Neuron (in vitro differentiated cells): ENCODE measurements around the gene CPT1A.
A peak's percentile ranks its signal among the peaks of the same experiment; 100 is the strongest.
"Not testable (repeated sequence)": the region's sequence is repeated elsewhere in the genome, so short reads cannot be mapped to it uniquely, and the experiment has no call there.

Experiments
- H2AFZ ChIP-seq: one replicate; pipeline ENCODE4 v1.6.1; 2013; ENCODE audit warnings: low read depth, mild to moderate bottlenecking, inconsistent platforms, low read length, moderate library complexity
- H3K27me3 ChIP-seq: one replicate; pipeline ENCODE4 v1.6.1; 2013; ENCODE audit warnings: low read length; ENCODE audit not compliant: insufficient read depth
- H3K36me3 ChIP-seq: one replicate; pipeline ENCODE4 v1.6.1; 2013; ENCODE audit warnings: low read length; ENCODE audit not compliant: insufficient read depth
- H3K4me1 ChIP-seq: one replicate; pipeline ENCODE4 v1.6.1; 2013; ENCODE audit warnings: low read length; ENCODE audit not compliant: insufficient read depth
- H3K4me3 ChIP-seq: 2 replicates; pipeline ENCODE4 v1.5.1; 2013; ENCODE audit warnings: mild to moderate bottlenecking, low read length, moderate library complexity
- H3K9me3 ChIP-seq: one replicate; pipeline ENCODE4 v1.6.1; 2013; ENCODE audit warnings: low read length

CPT1A gene

DNA sequence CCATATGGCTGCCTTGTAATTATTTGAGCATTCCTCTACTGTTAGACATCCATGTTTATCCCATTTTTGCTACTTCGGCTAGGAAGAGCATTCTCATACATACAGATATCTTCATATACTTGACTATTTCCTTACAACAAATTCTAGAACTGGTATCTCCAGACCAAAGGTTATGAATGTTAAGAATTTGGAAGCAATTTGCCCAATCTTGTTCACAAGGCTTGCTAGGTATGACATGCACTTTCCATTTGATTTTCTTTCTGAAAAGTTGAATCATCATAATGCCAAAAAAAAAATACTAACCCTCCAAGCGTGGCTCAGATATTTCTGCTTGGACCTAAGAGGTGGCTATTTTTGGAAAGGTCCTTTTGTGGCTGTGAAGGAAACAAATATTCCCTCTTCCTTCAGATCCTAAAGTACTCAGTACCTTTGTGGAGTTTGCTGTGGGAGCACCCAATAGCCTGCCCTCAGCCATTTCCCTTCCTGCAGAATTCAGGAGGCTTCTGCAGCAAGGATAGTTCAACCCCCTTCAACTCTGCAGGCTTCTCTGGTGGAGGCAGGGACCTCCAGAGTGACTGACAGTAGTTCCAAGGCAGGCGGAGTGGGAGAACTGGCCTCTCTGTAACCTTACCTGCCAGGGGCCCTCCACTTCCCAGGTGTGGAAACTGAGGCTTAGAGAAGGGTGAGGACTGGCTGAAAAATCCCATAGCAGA, 22.0 kb upstream of the CPT1A start:
- Histone ChIP-seq H3K27me3 (no peaks in the 10 kb centered on the region), H3K4me3 (no peak overlapping the region), H2AFZ (no peak overlapping the region), H3K4me1 (no peaks in the 10 kb centered on the region), H3K36me3 (no peaks in the 10 kb centered on the region), H3K9me3 (peaks cover 4% of the 10 kb centered on the region)

DNA sequence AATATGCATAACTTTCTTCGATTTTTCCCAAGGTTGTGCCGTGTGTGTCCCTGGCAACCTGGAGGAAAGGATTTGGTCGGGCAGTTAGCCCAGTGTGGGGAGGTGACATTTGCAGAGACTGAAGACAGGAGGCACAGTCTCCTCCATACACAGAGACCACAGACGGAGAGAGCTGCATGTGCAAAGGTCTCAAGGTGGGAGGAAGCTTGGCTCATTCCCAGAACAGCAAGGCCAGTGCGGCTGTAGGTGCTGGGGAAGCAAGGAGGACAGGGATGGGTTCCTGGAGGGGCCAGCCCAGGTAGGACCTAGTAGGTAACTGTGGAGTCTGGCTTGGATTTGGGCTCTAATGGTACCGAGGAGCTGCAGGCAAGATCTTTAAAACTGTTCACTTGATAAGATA, 20.7 kb upstream of the CPT1A start:
- H3K4me3 ChIP-seq: no peak overlapping the region

DNA sequence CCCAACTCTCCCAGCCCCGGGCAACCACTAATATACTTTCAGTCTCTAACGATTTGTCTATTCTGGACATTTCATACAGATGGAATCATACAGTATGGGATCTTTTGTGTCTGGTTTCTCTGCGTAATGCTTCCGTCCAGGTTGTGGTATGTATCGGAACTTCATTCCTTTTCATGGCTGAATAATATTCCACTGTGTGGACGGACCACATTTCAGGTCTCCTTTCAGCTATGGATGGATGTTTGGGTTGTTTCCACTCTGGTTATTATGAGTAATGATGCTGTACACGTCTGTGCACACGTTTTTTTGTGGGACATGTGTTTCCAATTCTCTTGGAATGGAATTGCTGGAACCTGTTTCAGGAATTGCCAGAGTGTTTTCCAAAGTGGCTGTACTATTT, 17.4 kb upstream of the CPT1A start:
- Histone ChIP-seq H3K4me1 (peaks cover 3% of the 10 kb centered on the region), H3K9me3 (peaks cover 2% of the 10 kb centered on the region), H3K36me3 (no peaks in the 10 kb centered on the region), H3K27me3 (peaks cover 25% of the 10 kb centered on the region), H2AFZ (no peak overlapping the region), H3K4me3 (no peak overlapping the region)

More for the DNA sequence above, 20.7 kb upstream of the CPT1A start:
- Histone ChIP-seq H3K36me3 (no peaks in the 10 kb centered on the region), H3K27me3 (no peaks in the 10 kb centered on the region), H3K4me1 (no peaks in the 10 kb centered on the region), H3K9me3 (peaks cover 4% of the 10 kb centered on the region), H2AFZ (no peak overlapping the region)

DNA sequence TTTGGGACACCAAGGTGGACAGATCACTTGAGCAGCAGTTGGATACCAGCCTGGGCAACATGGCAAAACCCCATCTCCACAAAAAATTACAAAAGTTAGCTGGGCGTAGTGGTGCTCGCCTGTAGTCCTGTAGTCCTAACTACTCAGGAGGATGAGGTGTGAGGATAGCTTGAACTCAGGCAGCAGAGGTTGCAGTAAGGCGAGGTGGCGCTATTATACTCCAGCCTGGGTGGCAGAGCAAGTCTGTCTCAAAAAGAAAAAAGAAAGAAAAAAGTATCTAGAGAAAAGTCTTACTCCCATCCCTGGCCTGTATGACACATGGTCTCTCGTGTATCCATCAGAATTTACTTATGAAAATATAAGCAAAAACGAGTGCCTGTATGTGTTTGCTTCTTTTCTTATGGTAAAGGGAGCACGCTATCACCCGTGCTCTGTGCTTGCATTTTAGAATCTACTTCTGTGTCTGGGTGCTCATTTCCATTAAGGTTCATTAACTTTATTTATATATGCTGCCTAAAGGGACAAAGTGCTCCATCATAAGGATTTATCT, 15.4 kb upstream of the CPT1A start:
- Histone ChIP-seq H3K9me3 (no peaks in the 10 kb centered on the region), H3K36me3 (no peaks in the 10 kb centered on the region), H3K4me3 (no peak overlapping the region), H2AFZ (no peak overlapping the region), H3K4me1 (peaks cover 3% of the 10 kb centered on the region), H3K27me3 (peaks cover 40% of the 10 kb centered on the region)

DNA sequence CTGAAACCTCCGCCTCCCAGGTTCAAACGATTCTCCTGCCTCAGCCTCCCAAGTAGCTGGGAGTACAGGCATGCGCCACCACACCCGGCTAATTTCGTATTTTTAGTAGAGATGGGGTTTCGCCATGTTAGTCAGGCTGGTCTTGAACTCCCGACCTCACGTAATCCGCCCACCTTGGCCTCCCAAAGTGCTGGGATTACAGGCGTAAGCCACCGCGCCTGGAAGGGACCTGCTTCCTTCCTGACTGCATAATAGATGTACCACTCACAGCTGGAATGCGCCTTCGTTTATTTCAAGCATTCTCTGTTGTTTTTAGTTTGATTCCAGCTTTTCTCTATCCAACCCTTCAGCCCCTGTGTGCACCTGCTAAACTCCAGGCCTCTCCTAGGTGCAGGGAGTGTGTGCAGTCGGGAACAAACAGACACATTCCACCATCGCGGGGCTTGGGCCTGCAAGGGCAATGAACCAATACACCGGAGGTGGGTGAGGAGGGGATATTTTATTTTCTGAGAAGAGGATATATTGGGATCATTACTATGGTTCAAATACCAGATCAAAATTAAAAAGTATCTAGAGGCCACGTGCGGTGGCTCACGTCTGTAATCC, 14.8 kb upstream of the CPT1A start:
- H3K9me3 ChIP-seq, H3K36me3 ChIP-seq, H3K4me1 ChIP-seq, H3K4me3 ChIP-seq, H2AFZ ChIP-seq: not testable (repeated sequence)
- H3K27me3 ChIP-seq: peaks cover 45% of the 10 kb centered on the region

DNA sequence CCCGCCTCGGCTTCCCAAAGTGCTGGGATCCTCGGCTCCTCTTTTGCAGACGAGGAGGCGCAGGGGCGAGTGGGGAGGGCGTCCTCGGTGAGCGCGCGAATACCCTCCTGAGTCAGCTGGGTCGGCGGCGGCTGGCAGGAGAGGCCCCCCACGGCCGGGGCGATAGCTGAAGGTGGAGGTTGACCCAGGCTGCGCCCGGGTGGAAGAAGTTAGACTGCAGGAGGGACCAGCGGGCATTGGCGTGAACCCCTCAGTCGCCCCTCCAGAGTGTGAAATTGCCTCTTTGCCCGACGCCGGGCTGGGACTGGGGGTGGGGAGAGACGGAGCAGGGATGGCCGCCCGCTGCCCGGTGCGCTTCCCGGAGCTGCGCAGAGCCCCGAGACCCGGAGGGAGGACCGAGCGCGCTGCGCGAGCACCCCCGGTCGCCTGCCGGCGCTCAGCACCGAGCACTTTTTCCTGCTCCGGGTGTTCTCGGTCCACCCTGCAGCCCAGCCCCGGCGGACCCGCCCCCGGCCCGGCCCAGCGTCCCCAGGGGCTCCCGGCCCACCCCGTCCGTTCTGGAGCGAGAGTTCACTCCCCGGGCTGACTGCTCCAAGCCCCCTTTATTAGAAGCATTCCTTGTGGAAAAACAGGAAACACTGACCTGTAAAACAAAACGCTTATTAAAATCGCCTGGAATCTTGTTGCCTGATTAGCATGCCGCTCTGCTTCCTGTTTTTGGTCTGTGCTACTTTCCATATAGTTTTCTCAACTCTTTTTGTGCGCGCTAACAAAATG, 13.7 kb upstream of the CPT1A start:
- H3K4me3 ChIP-seq: no peak overlapping the region
- H3K4me1 ChIP-seq: peaks cover 3% of the 10 kb centered on the region
- H3K36me3 ChIP-seq: no peaks in the 10 kb centered on the region
- H3K27me3 ChIP-seq: peaks cover 45% of the 10 kb centered on the region
- H2AFZ ChIP-seq: no peak overlapping the region
- no peaks in the 10 kb centered on the region for H3K9me3 ChIP-seq

DNA sequence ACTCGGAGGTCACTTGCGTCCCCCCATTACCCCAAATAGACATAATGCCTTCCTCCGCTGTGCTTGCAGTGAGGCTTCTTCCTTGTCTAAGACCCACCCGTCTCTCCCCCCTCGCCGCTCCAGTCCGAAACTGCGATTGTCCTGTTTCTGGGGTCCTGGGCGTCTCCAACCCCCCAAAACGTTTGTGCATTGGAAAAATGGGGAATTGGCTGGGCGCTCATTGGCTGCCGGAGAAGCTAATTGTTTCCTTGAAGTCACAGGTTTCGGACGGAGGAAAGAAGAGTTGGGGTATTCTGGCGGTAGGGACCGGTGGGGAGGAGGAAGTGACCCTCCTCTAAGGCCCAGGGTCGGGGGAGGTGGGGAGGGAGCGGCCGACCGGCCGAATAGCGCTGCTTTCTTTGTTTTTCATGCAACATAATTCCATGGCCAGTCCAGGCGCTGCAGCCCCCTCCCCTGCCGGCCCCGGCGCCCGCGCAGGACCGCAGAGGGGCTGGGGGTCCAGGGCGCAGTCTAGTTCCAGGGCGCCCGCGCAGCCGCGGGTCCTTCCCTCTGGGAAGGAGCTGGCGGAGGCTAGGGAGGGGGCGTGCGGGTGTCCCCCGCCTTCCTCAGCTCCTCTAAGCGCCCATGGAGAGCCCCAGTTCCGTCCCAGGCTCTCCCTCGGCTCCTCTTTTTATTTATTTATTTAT, 12.7 kb upstream of the CPT1A start:
- H3K27me3 ChIP-seq: peaks cover 45% of the 10 kb centered on the region
- H3K9me3 ChIP-seq: no peaks in the 10 kb centered on the region
- H3K4me1 ChIP-seq: peaks cover 3% of the 10 kb centered on the region
- H2AFZ ChIP-seq: peak overlapping the region; percentile 22
- no peaks in the 10 kb centered on the region for H3K36me3 ChIP-seq
- H3K4me3 ChIP-seq: no peak overlapping the region

DNA sequence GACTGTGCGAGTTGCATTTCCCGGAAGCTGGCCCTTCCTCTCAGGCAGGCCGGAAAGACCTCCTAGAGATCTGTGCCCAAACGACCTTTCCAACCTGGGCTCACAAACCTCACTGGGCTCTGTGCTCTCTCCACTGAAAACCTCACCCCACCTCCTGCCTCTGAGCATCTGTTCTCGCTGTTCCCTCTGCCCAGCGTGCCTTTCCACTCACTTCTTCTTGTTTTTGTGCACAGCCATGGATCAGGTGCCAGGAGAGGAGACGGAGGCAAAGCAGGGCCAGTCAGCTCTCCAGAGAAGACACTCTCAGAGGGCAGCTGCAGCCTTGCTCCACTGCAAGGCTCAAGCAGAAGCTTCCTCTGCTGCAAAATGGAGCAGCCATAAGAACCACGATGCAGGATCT, 10.9 kb upstream of the CPT1A start:
- Histone ChIP-seq H3K4me3 (no peak overlapping the region), H2AFZ (no peak overlapping the region), H3K36me3 (no peaks in the 10 kb centered on the region), H3K4me1 (peaks cover 3% of the 10 kb centered on the region), H3K9me3 (no peaks in the 10 kb centered on the region), H3K27me3 (peaks cover 53% of the 10 kb centered on the region)

DNA sequence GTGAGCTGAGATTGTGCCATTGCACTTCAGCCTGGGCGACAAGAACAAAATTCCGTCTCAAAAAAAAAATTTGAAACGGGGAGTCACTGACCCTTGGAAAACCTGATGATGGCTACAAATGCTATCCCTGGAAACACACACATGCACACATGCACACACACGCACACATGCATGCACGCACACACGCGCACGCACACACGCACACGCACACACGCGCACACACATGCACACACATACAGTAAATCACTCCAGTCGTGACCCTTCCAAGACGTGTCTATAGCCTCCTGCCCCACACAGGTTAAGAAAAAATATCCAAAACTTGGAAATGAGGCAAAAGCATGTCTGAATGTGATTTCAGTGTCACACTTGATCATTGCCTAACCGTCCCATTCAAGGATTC, 6.7 kb upstream of the CPT1A start:
- peaks cover 8% of the 10 kb centered on the region for H3K4me1 ChIP-seq
- H3K27me3 ChIP-seq: peaks cover 59% of the 10 kb centered on the region
- H2AFZ ChIP-seq: no peak overlapping the region
- no peaks in the 10 kb centered on the region for H3K36me3 ChIP-seq
- H3K4me3 ChIP-seq: no peak overlapping the region
- no peaks in the 10 kb centered on the region for H3K9me3 ChIP-seq

DNA sequence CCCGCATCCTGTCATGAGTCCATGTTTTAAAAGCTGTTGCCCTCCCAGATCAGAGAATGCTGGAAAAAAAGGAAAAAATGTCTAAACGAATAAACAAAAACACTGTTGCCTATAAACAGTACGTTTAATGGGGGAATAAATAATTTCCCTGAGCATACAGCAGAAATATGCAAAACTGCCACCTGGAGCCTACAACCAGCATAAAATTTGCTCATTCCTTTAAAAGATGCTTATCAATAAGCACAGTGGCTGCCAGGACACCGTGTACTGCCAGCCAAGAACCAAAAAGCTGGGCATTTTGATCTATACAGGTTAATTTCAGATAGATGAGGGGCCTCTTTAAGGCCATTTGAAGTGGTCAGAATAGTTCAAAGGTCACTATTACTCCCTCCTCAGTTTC, 5.7 kb upstream of the CPT1A start:
- no peak overlapping the region for H3K4me3 ChIP-seq
- peaks cover 61% of the 10 kb centered on the region for H3K27me3 ChIP-seq
- peaks cover 9% of the 10 kb centered on the region for H3K4me1 ChIP-seq
- H3K36me3 ChIP-seq: no peaks in the 10 kb centered on the region
- no peak overlapping the region for H2AFZ ChIP-seq
- no peaks in the 10 kb centered on the region for H3K9me3 ChIP-seq

DNA sequence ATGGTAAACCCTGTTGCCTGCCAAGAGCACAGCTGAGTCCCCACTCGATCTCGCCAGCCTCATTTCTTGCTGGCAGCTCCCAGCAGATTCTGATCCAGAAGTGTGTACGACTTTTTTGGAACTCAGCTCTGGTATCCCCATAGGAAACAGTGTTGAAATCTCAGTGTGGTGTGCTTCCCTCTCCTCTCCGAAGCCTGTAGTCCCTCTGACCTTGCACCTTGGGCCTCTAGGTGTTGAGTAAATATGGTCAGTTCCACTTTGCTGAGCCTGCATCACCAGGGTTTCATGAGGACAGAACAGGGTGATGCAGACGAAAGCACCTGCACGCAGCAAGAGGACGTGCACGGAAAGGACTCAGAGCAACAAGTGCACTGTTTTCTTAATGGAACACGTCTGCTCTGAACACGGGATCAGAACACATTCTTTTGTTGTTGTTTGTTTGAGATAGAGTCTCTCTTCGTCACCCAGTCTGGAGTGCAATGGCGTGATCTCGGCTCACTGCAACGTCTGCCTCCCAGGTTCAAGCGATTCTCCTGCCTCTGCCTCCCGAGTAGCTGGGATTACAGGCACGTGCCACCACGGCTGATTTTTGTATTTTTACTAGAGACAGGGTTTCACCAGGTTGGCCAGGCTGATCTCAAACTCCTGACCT, 3.8 kb upstream of the CPT1A start:
- Histone ChIP-seq H3K4me3 (no peak overlapping the region), H3K9me3 (no peaks in the 10 kb centered on the region), H3K27me3 (peaks cover 62% of the 10 kb centered on the region), H3K36me3 (no peaks in the 10 kb centered on the region), H3K4me1 (peaks cover 12% of the 10 kb centered on the region), H2AFZ (no peak overlapping the region)

DNA sequence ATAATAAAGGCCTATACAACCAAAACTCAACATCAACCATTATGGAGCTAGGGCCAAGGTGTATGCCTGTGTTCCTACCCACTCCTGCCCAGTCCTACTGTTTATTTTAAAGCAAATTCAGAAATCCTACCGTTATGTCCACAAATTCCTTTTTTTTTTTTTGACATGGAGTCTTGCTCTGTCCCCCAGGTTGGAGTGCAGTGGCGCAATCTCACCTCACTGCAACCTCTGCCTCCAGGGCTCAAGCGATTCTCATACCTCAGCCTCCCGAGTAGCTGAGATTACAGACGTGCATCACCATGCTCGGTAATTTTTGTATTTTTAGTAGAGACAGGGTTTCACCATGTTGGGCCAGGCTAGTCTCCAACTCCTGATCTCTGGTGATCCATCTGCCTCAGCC, 3.1 kb upstream of the CPT1A start:
- Histone ChIP-seq H3K9me3 (no peaks in the 10 kb centered on the region), H3K4me1 (peaks cover 18% of the 10 kb centered on the region), H2AFZ (no peak overlapping the region), H3K4me3 (no peak overlapping the region), H3K27me3 (peaks cover 62% of the 10 kb centered on the region), H3K36me3 (no peaks in the 10 kb centered on the region)
